Fibroblast of lung (primary cell): ENCODE measurements around the gene ATRNL1. TPM values are rescaled to one million over a fixed set of nuclear protein-coding genes. Genes with fewer than 3 reads are reported as not detected.

Experiments
- DNase-seq, 2 donors: peaks; one replicate each; pipeline versions ENCODE4 v3.0.0 to v3.0.0-alpha.2; 2010; ENCODE audit warnings: low read depth in 2 of 2
- H2AFZ ChIP-seq: 2 replicates; pipeline ENCODE4 v1.5.1; 2012; ENCODE audit warnings: low read length, control low read depth, inconsistent platforms
- H3K27ac ChIP-seq: 2 replicates; pipeline ENCODE4 v1.5.1; 2011; ENCODE audit warnings: low read length, control low read depth; ENCODE audit not compliant: insufficient read depth
- H3K27me3 ChIP-seq: 2 replicates; pipeline ENCODE4 v1.5.1; 2011; ENCODE audit warnings: mild to moderate bottlenecking, low read length; ENCODE audit not compliant: control insufficient read depth, insufficient read depth
- H3K36me3 ChIP-seq: 2 replicates; pipeline ENCODE4 v1.5.1; 2011; ENCODE audit warnings: low read length; ENCODE audit not compliant: control insufficient read depth, insufficient read depth
- H3K4me1 ChIP-seq: 2 replicates; pipeline ENCODE4 v1.5.1; 2011; ENCODE audit warnings: low read length; ENCODE audit not compliant: control insufficient read depth, insufficient read depth; ENCODE audit errors: extremely low read depth
- H3K4me2 ChIP-seq: 2 replicates; pipeline ENCODE4 v1.5.1; 2011; ENCODE audit warnings: low read length, control low read depth; ENCODE audit not compliant: insufficient read depth; ENCODE audit errors: extremely low read depth
- H3K4me3 ChIP-seq, 4 experiments: fragments of 200-600 bp in 1 of 4; sonication (generic) in 1 of 4; replicated peaks in 1 of 4; 2 replicates each; pipeline ENCODE4 v1.5.1; 2011 to 2016; ENCODE audit warnings: low read length in 4 of 4, low read depth in 3 of 4, mild to moderate bottlenecking in 3 of 4, control low read depth in 2 of 4, inconsistent platforms in 1 of 4, mixed read lengths in 1 of 4; ENCODE audit not compliant: insufficient read depth in 1 of 4; ENCODE audit errors: control extremely low read depth in 1 of 4
- H3K79me2 ChIP-seq: 2 replicates; pipeline ENCODE4 v1.5.1; 2012; ENCODE audit warnings: mild to moderate bottlenecking, low read length, inconsistent platforms; ENCODE audit not compliant: control insufficient read depth, insufficient read depth
- H3K9ac ChIP-seq: 2 replicates; pipeline ENCODE4 v1.5.1; 2011; ENCODE audit warnings: mild to moderate bottlenecking, low read length, control low read depth; ENCODE audit not compliant: insufficient read depth
- H3K9me3 ChIP-seq: 2 replicates; pipeline ENCODE4 v1.5.1; 2012; ENCODE audit warnings: low read depth, low read length; ENCODE audit not compliant: control insufficient read depth, insufficient read depth
- H4K20me1 ChIP-seq: 2 replicates; pipeline ENCODE4 v1.5.1; 2011; ENCODE audit warnings: low read length; ENCODE audit not compliant: control insufficient read depth, insufficient read depth; ENCODE audit errors: extremely low read depth
- EZH2 ChIP-seq: IDR thresholded peaks from 2 replicates; pipeline ENCODE4 v1.5.1; 2012; ENCODE audit warnings: low read length, control low read depth, mild to moderate bottlenecking; ENCODE audit errors: missing control alignments
- polyA plus RNA-seq, 2 donors: library from polyadenylated mRNA; depleted of rRNA in 1 of 2; stranded (reverse) in 1 of 2; unstranded in 1 of 2; fragments of >200 nt; gene quantifications; 2 replicates each; pipeline ENCODE4 v1.2.1, GENCODE V29; 2011 to 2012; ENCODE audit warnings: missing spikeins in 1 of 2
- total RNA-seq: library from RNA; depleted of rRNA; stranded (reverse); fragments of >200 nt; gene quantifications from 2 replicates; pipeline ENCODE4 v1.2.1, GENCODE V29; 2014
- TF ChIP-seq, protein P1 (sequence below), 2 donors: IDR thresholded peaks in 1 of 2; conservative IDR thresholded peaks in 1 of 2; 1 replicate in 1 of 2; 2 replicates in 1 of 2; pipeline ENCODE4 v1.5.1; 2011 to 2012; ENCODE audit warnings: low read length in 2 of 2, control low read depth in 1 of 2, inconsistent platforms in 1 of 2, low read depth in 1 of 2, mild to moderate bottlenecking in 1 of 2

The ATRNL1 gene
- total and polyA plus RNA-seq, 2 donors (not counting 1 experiment from before 2014, with no cell fraction given), result 0.33 TPM

DNA sequence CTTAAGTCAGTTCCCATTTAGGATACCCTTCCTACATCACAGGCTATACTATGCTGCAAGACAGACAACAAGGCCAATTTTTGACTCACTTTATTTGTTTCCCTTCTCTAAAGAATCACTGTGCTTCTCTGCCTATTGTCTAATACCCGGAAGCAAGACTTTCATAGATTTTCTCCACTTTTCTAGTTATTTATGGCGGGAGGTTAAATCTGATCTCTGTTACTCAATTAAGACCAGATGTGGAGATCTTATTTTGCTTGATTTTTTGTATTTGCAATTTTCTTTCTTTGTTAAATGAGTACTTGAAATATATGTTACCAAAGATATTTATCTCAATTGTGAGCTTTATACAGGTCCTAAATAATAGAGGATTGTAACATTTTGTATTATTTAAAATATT lies 511.5 kb downstream of the ATRNL1 start:
- Histone ChIP-seq H3K4me1 (no peaks in the 10 kb centered on the region), H2AFZ (no peak overlapping the region), H3K27ac (no peak overlapping the region), H3K9me3 (no peaks in the 10 kb centered on the region), H3K4me3 (no peak overlapping the region), H3K27me3 (no peaks in the 10 kb centered on the region), H3K4me2 (no peak overlapping the region), H4K20me1 (no peaks in the 10 kb centered on the region), H3K79me2 (no peaks in the 10 kb centered on the region), H3K36me3 (no peaks in the 10 kb centered on the region), H3K9ac (no peak overlapping the region)
- no peak for TF ChIP-seq EZH2
- TF ChIP-seq, protein P1, sequence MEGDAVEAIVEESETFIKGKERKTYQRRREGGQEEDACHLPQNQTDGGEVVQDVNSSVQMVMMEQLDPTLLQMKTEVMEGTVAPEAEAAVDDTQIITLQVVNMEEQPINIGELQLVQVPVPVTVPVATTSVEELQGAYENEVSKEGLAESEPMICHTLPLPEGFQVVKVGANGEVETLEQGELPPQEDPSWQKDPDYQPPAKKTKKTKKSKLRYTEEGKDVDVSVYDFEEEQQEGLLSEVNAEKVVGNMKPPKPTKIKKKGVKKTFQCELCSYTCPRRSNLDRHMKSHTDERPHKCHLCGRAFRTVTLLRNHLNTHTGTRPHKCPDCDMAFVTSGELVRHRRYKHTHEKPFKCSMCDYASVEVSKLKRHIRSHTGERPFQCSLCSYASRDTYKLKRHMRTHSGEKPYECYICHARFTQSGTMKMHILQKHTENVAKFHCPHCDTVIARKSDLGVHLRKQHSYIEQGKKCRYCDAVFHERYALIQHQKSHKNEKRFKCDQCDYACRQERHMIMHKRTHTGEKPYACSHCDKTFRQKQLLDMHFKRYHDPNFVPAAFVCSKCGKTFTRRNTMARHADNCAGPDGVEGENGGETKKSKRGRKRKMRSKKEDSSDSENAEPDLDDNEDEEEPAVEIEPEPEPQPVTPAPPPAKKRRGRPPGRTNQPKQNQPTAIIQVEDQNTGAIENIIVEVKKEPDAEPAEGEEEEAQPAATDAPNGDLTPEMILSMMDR (conservative IDR thresholded peaks at IDR 0.05 in 1 of 2, IDR thresholded peaks at IDR 0.05 in 1 of 2; ENCODE audit: low read depth in 1 of 2, low read length in 2 of 2), result no peak
- no peak for DNase-seq

DNA sequence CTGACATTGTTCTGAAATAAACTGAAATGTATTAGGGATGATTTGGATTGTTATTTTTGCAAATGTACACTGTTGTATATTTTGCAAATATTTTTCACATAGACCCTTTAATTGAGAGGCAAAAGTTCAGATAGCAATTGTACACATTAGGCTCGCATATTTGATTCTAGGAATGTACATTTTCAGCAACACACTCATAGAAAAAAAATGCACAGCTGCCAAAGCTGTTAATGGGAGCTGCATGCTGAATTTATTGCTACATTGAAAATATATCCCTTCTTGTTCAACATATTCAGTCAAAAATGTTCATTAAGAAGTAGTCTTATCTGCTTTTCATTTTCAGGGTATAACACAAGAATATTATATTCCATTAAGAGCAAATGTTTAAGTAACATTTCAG lies 512.9 kb downstream of the ATRNL1 start:
- Histone ChIP-seq H3K9ac (no peak overlapping the region), H3K27ac (no peak overlapping the region)

DNA sequence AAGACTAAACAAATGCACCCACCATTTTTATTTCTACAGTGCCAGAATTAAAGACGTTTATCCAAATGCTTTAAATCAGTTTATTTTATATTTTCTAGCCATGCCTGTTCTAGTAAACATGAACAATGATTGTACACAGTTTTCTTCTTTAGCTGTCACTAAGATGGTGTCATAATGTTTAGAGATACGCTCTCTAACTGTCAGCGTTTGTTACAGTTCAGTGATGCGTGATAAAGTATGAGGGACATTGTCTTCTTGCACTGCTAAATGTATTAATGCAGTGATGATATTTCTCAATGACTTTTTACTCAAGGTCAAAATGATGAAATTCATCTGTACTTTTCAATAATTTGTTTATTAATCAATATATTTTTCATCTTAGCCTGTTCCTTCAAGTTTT lies 513.6 kb downstream of the ATRNL1 start:
- no peak overlapping the region for H2AFZ ChIP-seq
- no peak overlapping the region for H3K4me2 ChIP-seq
- no peaks in the 10 kb centered on the region for H4K20me1 ChIP-seq
- DNase-seq, result no peak
- no peaks in the 10 kb centered on the region for H3K9me3 ChIP-seq
- H3K9ac ChIP-seq, result no peak overlapping the region
- H3K4me3 ChIP-seq, result no peak overlapping the region
- no peaks in the 10 kb centered on the region for H3K4me1 ChIP-seq
- H3K27ac ChIP-seq, result no peak overlapping the region
- H3K79me2 ChIP-seq, result no peaks in the 10 kb centered on the region
- TF ChIP-seq, protein P1 (conservative IDR thresholded peaks at IDR 0.05 in 1 of 2, IDR thresholded peaks at IDR 0.05 in 1 of 2; ENCODE audit: low read depth in 1 of 2, low read length in 2 of 2), result no peak
- no peak for TF ChIP-seq EZH2
- H3K27me3 ChIP-seq, result no peaks in the 10 kb centered on the region
- no peaks in the 10 kb centered on the region for H3K36me3 ChIP-seq

More for the DNA sequence above, 512.9 kb downstream of the ATRNL1 start:
- Histone ChIP-seq H4K20me1 (no peaks in the 10 kb centered on the region), H3K36me3 (no peaks in the 10 kb centered on the region), H3K4me1 (no peaks in the 10 kb centered on the region), H3K27me3 (no peaks in the 10 kb centered on the region), H2AFZ (no peak overlapping the region), H3K4me3 (no peak overlapping the region), H3K9me3 (no peaks in the 10 kb centered on the region), H3K79me2 (no peaks in the 10 kb centered on the region), H3K4me2 (no peak overlapping the region)
- peak; percentile 32 to 59 for DNase-seq
- TF ChIP-seq, protein P1 (conservative IDR thresholded peaks at IDR 0.05 in 1 of 2, IDR thresholded peaks at IDR 0.05 in 1 of 2; ENCODE audit: low read depth in 1 of 2, low read length in 2 of 2), result no peak
- TF ChIP-seq EZH2, result no peak
